PC-9 (cell line): ENCODE measurements around the gene TSPAN17. TPM values are rescaled to one million over a fixed set of nuclear protein-coding genes. Genes with fewer than 3 reads are reported as not detected.
A peak's percentile ranks its signal among the peaks of the same experiment; 100 is the strongest.

ENCODE experiments used
- BruUV-seq: library from RNA; stranded (reverse); fragments of 400-500 nt; replicated peaks from 2 replicates; lab custom pipeline; 2021; lab: Mats Ljungman, UMichigan
- CTCF ChIA-PET: fragments of 300-600 bp; sonication (Branson Sonifier 250); formaldehyde crosslinking; loops from one replicate; lab custom pipeline; 2022; ENCODE audit warnings: antibody characterized with exemption; lab: Charles Lee
- POLR2A ChIA-PET: fragments of 300-600 bp; sonication (Branson Sonifier 250); formaldehyde crosslinking; loops from one replicate; lab custom pipeline; 2022; ENCODE audit warnings: antibody characterized with exemption; ENCODE audit not compliant: unreplicated experiment; lab: Charles Lee
- DNase-seq, 2 experiments: peaks; one replicate each; pipeline versions ENCODE4 v3.0.0 to v3.0.0-alpha.2; 2015 to 2022; ENCODE audit warnings: mixed read lengths in 1 of 2
- H2AFZ ChIP-seq: fragments of 200-600 bp; sonication (generic); 2 replicates; pipeline ENCODE4 v1.8.1; 2017; ENCODE audit warnings: antibody characterized with exemption
- H3F3A ChIP-seq: fragments of 200-600 bp; sonication (generic); 2 replicates; pipeline ENCODE4 v1.8.1; 2017; ENCODE audit warnings: antibody characterized with exemption, mild to moderate bottlenecking, low read depth; ENCODE audit not compliant: insufficient read depth
- H3K27ac ChIP-seq: fragments of 200-600 bp; sonication (generic); 2 replicates; pipeline ENCODE4 v1.6.1; 2016; ENCODE audit warnings: mixed run types
- H3K27me3 ChIP-seq: fragments of 200-600 bp; sonication (generic); 2 replicates; pipeline ENCODE4 v1.6.1; 2016; ENCODE audit warnings: low read depth, mixed run types; ENCODE audit not compliant: insufficient read depth
- H3K36me3 ChIP-seq: fragments of 200-600 bp; sonication (generic); 2 replicates; pipeline ENCODE4 v1.6.1; 2016; ENCODE audit warnings: low read depth, mixed run types
- H3K4me1 ChIP-seq: fragments of 200-600 bp; sonication (generic); replicated peaks from 2 replicates; pipeline ENCODE4 v1.6.1; 2016; ENCODE audit warnings: mixed run types; ENCODE audit not compliant: insufficient read depth
- H3K4me2 ChIP-seq: fragments of 200-600 bp; sonication (generic); 2 replicates; pipeline ENCODE4 v1.6.1; 2017; ENCODE audit warnings: mixed run types
- H3K4me3 ChIP-seq: fragments of 200-600 bp; sonication (generic); 2 replicates; pipeline ENCODE4 v1.6.1; 2016; ENCODE audit warnings: mixed run types
- H3K79me2 ChIP-seq: fragments of 200-600 bp; sonication (generic); 2 replicates; pipeline ENCODE4 v1.6.1; 2017; ENCODE audit warnings: low read depth, mixed run types
- H3K9me2 ChIP-seq: fragments of 200-600 bp; sonication (generic); 2 replicates; pipeline ENCODE4 v1.8.1; 2017; ENCODE audit warnings: mild to moderate bottlenecking; ENCODE audit not compliant: insufficient read depth
- H3K9me3 ChIP-seq: fragments of 200-600 bp; sonication (generic); 2 replicates; pipeline ENCODE4 v1.8.1; 2016; ENCODE audit warnings: low read depth; ENCODE audit not compliant: insufficient read depth
- H4K20me1 ChIP-seq: fragments of 200-600 bp; sonication (generic); 2 replicates; pipeline ENCODE4 v1.8.1; 2017; ENCODE audit not compliant: insufficient read depth
- CTCF ChIP-seq: fragments of 200-600 bp; sonication (generic); conservative IDR thresholded peaks from 2 replicates; pipeline ENCODE4 v1.6.1; 2017; ENCODE audit warnings: mixed run types, antibody characterized with exemption, mild to moderate bottlenecking, moderate library complexity
- EZH2 ChIP-seq: fragments of 200-600 bp; sonication (generic); IDR thresholded peaks from 2 replicates; pipeline ENCODE4 v1.8.0; 2017; ENCODE audit warnings: antibody characterized with exemption, low read depth
- intact Hi-C: fragments of 100-400 bp; cut with micrococcal nuclease; formaldehyde crosslinking; loops from one replicate; pipeline ENCODE4 v1.10.0; 2022; ENCODE audit not compliant: unreplicated experiment
- total RNA-seq: library from RNA; stranded (reverse); gene quantifications from 2 replicates; pipeline ENCODE4 v1.2.3, GENCODE V29; 2021

Gene TSPAN17
- total RNA-seq, 1 experiment from 2014 or later, result 81.1 TPM

GRCh38 chr5:176673651-176674583 is 26.6 kb downstream of the TSPAN17 start:
- TF ChIP-seq CTCF (no peak), EZH2 (no peak)
- H3K9me2 ChIP-seq, result no peaks in the 10 kb centered on the region
- BruUV-seq, result no TSS peak
- no peak overlapping the region for H3K4me3 ChIP-seq
- H3K27me3 ChIP-seq, result no peaks in the 10 kb centered on the region; the same call in 1 of the 2 replicates
- DNase-seq, result no peak
- H3K27ac ChIP-seq, result no peak overlapping the region
- peaks cover 14% of the 10 kb centered on the region; the same call in 1 of the 2 replicates for H3K4me1 ChIP-seq
- H3F3A ChIP-seq, result no peaks in the 10 kb centered on the region
- CTCF ChIA-PET, result interaction anchor here (0.6 kb wide), 1 partner anchor 44 kb away, joined by 3 read pairs; the partner anchor contains the start of gene SNCB
- no peaks in the 10 kb centered on the region for H3K79me2 ChIP-seq
- no peaks in the 10 kb centered on the region for H3K9me3 ChIP-seq
- H4K20me1 ChIP-seq, result no peaks in the 10 kb centered on the region
- H3K4me2 ChIP-seq, result no peak overlapping the region
- intact Hi-C loops, result no loop called here
- POLR2A ChIA-PET, result no interaction called here
- H3K36me3 ChIP-seq, result no peaks in the 10 kb centered on the region
- no peak overlapping the region for H2AFZ ChIP-seq

DNA sequence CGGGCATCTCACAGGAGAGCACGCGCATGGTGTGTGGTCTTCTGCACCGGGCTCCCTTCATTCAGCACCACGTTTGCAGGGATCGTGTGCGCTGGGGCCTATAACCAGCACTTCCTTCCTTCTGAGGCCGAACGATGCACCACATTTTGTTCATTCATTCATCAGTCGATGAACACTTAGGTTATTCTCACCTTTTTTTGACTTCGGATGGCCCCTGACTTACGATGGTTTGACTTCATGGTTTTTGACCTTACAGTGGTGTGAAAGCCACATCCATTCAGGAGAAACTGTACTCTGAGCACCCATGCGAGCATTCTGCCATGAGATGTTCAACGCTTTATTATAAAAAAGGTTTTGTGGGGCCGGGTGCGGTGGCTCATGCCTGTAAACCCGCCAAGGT is 27.5 kb downstream of the TSPAN17 start:
- Histone ChIP-seq H3K27me3 (no peaks in the 10 kb centered on the region), H3K4me2 (no peak overlapping the region), H3K4me1 (peaks cover 14% of the 10 kb centered on the region; the same call in 1 of the 2 replicates), H4K20me1 (no peaks in the 10 kb centered on the region), H3K9me2 (no peaks in the 10 kb centered on the region), H3K4me3 (no peak overlapping the region), H3K9me3 (no peaks in the 10 kb centered on the region), H3K79me2 (no peaks in the 10 kb centered on the region), H3F3A (no peaks in the 10 kb centered on the region), H3K27ac (no peak overlapping the region), H2AFZ (no peak overlapping the region), H3K36me3 (no peaks in the 10 kb centered on the region)
- CTCF ChIA-PET, result interaction anchor here (0.6 kb wide), 1 partner anchor 45 kb away, joined by 3 read pairs; the partner anchor contains the start of gene SNCB
- POLR2A ChIA-PET, result no interaction called here
- no peak for DNase-seq
- intact Hi-C loops, result no loop called here
- TF ChIP-seq EZH2 (no peak), CTCF (no peak)
- no TSS peak for BruUV-seq

GRCh38 chr5:176675676-176676360 is 28.5 kb downstream of the TSPAN17 start:
- no TSS peak for BruUV-seq
- Histone ChIP-seq H4K20me1 (no peaks in the 10 kb centered on the region), H3K9me3 (no peaks in the 10 kb centered on the region), H3K9me2 (no peaks in the 10 kb centered on the region), H3K4me2 (no peak overlapping the region; the same call in 1 of the 2 replicates), H3K4me1 (peaks cover 14% of the 10 kb centered on the region; the same call in 1 of the 2 replicates), H3K27ac (no peak overlapping the region), H3F3A (no peaks in the 10 kb centered on the region), H3K27me3 (no peaks in the 10 kb centered on the region), H3K4me3 (no peak overlapping the region), H2AFZ (no peak overlapping the region), H3K36me3 (no peaks in the 10 kb centered on the region), H3K79me2 (no peaks in the 10 kb centered on the region)
- intact Hi-C loops, result no loop called here
- TF ChIP-seq EZH2, result no peak
- peak; percentile 72 for TF ChIP-seq CTCF
- CTCF ChIA-PET, result interaction anchor here (0.5 to 0.8 kb wide), 2 partner anchors 15 to 28 kb away, joined by 3 read pairs; partner anchors contain the start of gene TSPAN17
- POLR2A ChIA-PET, result no interaction called here
- DNase-seq, result peak; percentile 43 to 63
